PC-9 (cell line): ENCODE results near the gene TOR4A.

Experiments
- EZH2 ChIP-seq: fragments of 200-600 bp; sonication (generic); IDR thresholded peaks from 2 replicates; pipeline ENCODE4 v1.8.0; 2017; ENCODE audit warnings: antibody characterized with exemption, low read depth
- TF ChIP-seq, protein P1 (sequence below): fragments of 200-600 bp; sonication (generic); conservative IDR thresholded peaks from 2 replicates; pipeline ENCODE4 v1.6.1; 2017; ENCODE audit warnings: mixed run types, antibody characterized with exemption, mild to moderate bottlenecking, moderate library complexity

DNA sequence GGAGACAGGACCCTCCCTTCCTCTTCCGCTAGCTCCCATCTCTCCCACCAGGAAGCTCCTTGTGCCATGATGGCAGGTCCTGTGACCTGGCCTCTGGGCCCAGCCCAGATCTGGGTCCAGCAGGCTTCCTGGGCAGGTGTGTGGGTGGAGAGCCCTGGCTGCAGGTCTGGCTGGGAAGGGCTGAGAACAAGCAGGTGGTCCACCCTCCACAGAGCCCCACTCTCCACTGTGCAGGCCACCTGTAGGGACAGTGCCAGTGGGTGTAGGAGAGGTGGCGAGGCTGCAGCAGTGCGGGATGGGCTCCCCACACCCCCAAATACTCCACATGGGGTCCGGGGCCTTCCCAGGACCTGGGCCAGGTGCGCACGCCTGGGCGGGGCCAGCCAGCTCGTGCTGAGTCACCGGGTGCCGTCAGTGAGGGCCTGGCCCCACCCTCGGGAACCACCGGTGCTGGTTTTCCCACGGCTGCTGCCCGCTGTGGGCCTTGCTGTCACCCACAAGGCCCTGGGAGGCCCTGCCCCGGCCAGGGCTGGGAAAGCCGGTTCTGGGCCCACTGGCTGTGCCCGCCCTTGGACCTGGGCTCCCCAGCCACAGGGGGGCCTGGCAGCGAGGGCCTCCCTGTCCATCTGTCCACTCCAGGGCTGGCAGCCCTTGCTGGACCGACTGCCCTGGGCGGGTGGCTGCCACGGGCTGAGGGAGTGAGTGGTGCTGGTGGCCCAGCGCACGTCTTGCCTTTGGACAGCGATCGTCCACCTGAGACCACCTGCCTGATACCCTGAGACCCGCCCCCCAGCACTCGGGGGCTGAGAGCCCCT lies 33.9 kb downstream of the TOR4A start:
- TF ChIP-seq, protein P1, sequence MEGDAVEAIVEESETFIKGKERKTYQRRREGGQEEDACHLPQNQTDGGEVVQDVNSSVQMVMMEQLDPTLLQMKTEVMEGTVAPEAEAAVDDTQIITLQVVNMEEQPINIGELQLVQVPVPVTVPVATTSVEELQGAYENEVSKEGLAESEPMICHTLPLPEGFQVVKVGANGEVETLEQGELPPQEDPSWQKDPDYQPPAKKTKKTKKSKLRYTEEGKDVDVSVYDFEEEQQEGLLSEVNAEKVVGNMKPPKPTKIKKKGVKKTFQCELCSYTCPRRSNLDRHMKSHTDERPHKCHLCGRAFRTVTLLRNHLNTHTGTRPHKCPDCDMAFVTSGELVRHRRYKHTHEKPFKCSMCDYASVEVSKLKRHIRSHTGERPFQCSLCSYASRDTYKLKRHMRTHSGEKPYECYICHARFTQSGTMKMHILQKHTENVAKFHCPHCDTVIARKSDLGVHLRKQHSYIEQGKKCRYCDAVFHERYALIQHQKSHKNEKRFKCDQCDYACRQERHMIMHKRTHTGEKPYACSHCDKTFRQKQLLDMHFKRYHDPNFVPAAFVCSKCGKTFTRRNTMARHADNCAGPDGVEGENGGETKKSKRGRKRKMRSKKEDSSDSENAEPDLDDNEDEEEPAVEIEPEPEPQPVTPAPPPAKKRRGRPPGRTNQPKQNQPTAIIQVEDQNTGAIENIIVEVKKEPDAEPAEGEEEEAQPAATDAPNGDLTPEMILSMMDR = no peak; the same call in 1 of the 2 replicates
- TF ChIP-seq EZH2 = no peak
